Psoas muscle (tissue), 8 donors: Measurements from ENCODE around the gene SIPA1. TPM values are rescaled to one million over a fixed set of nuclear protein-coding genes. Genes with fewer than 3 reads are reported as not detected.

Experiments
- ATAC-seq, 4 donors: fragments of 200-7000 bp; cut with Tn5 transposase; one replicate each; pipeline ENCODE4 v1.9.1; 2020; ENCODE audit warnings: moderate library complexity in 3 of 4, mild to moderate bottlenecking in 2 of 4
- DNase-seq, 2 donors: peaks; one replicate each; pipeline ENCODE4 v3.0.0-alpha.2; 2020
- H3K27ac ChIP-seq: fragments of 200-600 bp; one replicate; pipeline ENCODE4 v1.8.0; 2022
- H3K27me3 ChIP-seq, 3 donors: fragments of 200-600 bp in 1 of 3; one replicate each; pipeline versions ENCODE4 v1.6.1 to v1.8.0; 2013 to 2022; ENCODE audit warnings: low read length in 2 of 3, mild to moderate bottlenecking in 2 of 3, moderate library complexity in 1 of 3; ENCODE audit not compliant: insufficient read depth in 3 of 3
- H3K36me3 ChIP-seq, 2 donors: fragments of 200-600 bp in 1 of 2; one replicate each; pipeline versions ENCODE4 v1.6.1 to v1.8.0; 2013 to 2022; ENCODE audit warnings: low read depth in 1 of 2, mild to moderate bottlenecking in 1 of 2, moderate library complexity in 1 of 2; ENCODE audit not compliant: insufficient read depth in 1 of 2
- H3K4me1 ChIP-seq: fragments of 200-600 bp; one replicate; pipeline ENCODE4 v1.8.0; 2022
- H3K4me3 ChIP-seq: fragments of 200-600 bp; one replicate; pipeline ENCODE4 v1.8.0; 2022; ENCODE audit warnings: mild to moderate bottlenecking
- H3K9me3 ChIP-seq: fragments of 200-600 bp; one replicate; pipeline ENCODE4 v1.8.0; 2022
- WGBS, 3 donors: extraction: QIAGEN DNeasy Blood & Tissue Kit; methylation state at CpG; one replicate each; pipeline versions ENCODE4 v1.1.6 to v1.1.7; 2013; 5-methylcytosine and 5-hydroxymethylcytosine counted together
- intact Hi-C, 2 donors: fragments of 100-400 bp; cut with DNase I; formaldehyde crosslinking; loops; one replicate each; pipeline versions ENCODE4 v1.11.0 to v1.14.2; 2022
- polyA plus RNA-seq, 3 donors: library from polyadenylated mRNA; stranded (reverse); fragments of 200-250 nt; gene quantifications; one replicate each; pipeline ENCODE4 v1.2.3, GENCODE V29; 2013
- total RNA-seq, 4 donors: library from RNA; stranded (reverse); fragmentation: NEBNext Ultra II Directional in 2 of 4; extraction: Animal tissue kit (Norgen Biotek cat#: 25700) in 2 of 4; gene quantifications; one replicate each; pipeline versions ENCODE4 v1.2.1 to v1.2.4, GENCODE V29; 2021 to 2023
- TF ChIP-seq, protein P1 (sequence below): fragments of 200-600 bp; IDR thresholded peaks from one replicate; pipeline ENCODE4 v1.8.0; 2022; ENCODE audit warnings: antibody characterized with exemption
- donor health status: healthy with polysubstance abuse.
- donor health status: DM: no; HTN: no; CAD: no; lungs with moderate emphysema.
- donor health status: Bipolar disorder and iron deficiency.
- donor health status: healthy.
- donor health status: DM: yes; HTN: yes; CAD: no.
- donor health status: DM: no; HTN: no; CAD: no.
- donor health status: DM: no; HTN: no; CAD: no.
- donor health status: DM: yes; HTN: yes; CAD: no.

Gene SIPA1
- total and polyA plus RNA-seq, 7 donors = 7.9 to 17.4 (median 12.3) TPM

DNA sequence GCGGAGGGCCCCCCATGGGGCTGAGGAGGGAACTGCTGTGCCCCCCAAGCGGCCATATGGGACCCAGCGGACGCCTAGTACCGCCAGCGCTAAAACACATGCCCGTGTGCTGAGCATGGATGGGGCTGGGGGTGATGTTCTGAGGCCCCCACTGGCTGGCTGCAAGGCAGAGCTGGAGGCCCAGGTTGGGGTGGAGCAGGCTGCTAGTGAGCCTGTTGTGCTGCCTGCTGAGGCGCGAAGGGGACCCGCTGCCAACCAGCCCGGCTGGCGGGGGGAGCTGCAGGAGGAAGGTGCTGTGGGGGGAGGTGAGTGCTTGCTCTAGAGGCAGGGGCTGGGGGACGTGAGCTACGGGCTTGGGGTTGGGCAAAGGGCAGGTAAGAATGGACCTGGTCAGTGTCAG, 19.1 kb upstream of the SIPA1 start:
- no peaks in the 10 kb centered on the region for H3K9me3 ChIP-seq
- peaks cover 0 to 69% of the 10 kb centered on the region in 2 donors for H3K36me3 ChIP-seq
- DNase-seq (no peak), ATAC-seq (no peak)
- WGBS, 3 donors = 89 to 93% (median 91%) methylated on average over 13 to 14 of the region's 14 CpGs
- no peaks in the 10 kb centered on the region for H3K27me3 ChIP-seq
- H3K27ac ChIP-seq = no peak overlapping the region
- intact Hi-C loops = loop anchor here in 1 of 2 donors (5.0 kb wide), 1 partner anchor 94 kb away; the partner anchor contains the start of gene KAT5
- TF ChIP-seq, protein P1, sequence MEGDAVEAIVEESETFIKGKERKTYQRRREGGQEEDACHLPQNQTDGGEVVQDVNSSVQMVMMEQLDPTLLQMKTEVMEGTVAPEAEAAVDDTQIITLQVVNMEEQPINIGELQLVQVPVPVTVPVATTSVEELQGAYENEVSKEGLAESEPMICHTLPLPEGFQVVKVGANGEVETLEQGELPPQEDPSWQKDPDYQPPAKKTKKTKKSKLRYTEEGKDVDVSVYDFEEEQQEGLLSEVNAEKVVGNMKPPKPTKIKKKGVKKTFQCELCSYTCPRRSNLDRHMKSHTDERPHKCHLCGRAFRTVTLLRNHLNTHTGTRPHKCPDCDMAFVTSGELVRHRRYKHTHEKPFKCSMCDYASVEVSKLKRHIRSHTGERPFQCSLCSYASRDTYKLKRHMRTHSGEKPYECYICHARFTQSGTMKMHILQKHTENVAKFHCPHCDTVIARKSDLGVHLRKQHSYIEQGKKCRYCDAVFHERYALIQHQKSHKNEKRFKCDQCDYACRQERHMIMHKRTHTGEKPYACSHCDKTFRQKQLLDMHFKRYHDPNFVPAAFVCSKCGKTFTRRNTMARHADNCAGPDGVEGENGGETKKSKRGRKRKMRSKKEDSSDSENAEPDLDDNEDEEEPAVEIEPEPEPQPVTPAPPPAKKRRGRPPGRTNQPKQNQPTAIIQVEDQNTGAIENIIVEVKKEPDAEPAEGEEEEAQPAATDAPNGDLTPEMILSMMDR = no peak
- H3K4me3 ChIP-seq = no peak overlapping the region
- H3K4me1 ChIP-seq = peaks cover 15% of the 10 kb centered on the region

GRCh38 chr11:65619281-65619928, 18.5 kb upstream of the SIPA1 start:
- no peaks in the 10 kb centered on the region for H3K27me3 ChIP-seq
- no peak for ATAC-seq
- no peak for DNase-seq
- H3K9me3 ChIP-seq = no peaks in the 10 kb centered on the region
- TF ChIP-seq, protein P1 = no peak
- WGBS, 3 donors = 87 to 91% (median 91%) methylated on average over 29 of the region's 29 CpGs
- peaks cover 0 to 75% of the 10 kb centered on the region in 2 donors for H3K36me3 ChIP-seq
- intact Hi-C loops = loop anchor here in 1 of 2 donors (5.0 kb wide), 1 partner anchor 93 kb away; the partner anchor contains the start of gene KAT5
- peaks cover 15% of the 10 kb centered on the region for H3K4me1 ChIP-seq
- H3K27ac ChIP-seq = no peak overlapping the region
- no peak overlapping the region for H3K4me3 ChIP-seq

GRCh38 chr11:65620666-65621065, 17.2 kb upstream of the SIPA1 start:
- TF ChIP-seq, protein P1 = no peak
- Histone ChIP-seq H3K4me1 (peaks cover 15% of the 10 kb centered on the region), H3K36me3 (peaks cover 0 to 88% of the 10 kb centered on the region in 2 donors), H3K4me3 (no peak overlapping the region), H3K27ac (no peak overlapping the region), H3K27me3 (no peaks in the 10 kb centered on the region), H3K9me3 (no peaks in the 10 kb centered on the region)
- ATAC-seq (no peak), DNase-seq (no peak)
- 90 to 95% (median 90%) methylated on average over 19 of the region's 19 CpGs for WGBS, 3 donors
- intact Hi-C loops = no loop called here

DNA sequence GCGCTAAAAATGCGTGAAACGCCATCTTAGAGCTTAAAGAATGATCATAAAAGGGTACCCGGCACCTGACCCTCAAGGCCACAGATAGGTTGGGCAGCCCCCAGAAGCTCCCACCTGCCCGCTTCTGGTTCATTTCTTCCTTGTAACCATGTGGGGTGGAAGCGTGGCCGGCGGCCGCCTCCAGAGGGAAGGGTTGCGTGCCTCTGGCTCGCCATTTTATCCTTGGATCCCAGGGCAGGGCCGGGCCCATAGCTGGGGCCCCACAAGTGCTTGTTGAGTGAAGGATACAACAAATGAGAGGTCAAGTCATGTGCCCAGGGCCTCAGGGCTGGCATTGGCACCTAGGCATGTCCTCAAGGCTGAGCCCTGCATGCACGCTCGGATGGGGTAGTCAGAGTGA, 16.4 kb upstream of the SIPA1 start:
- ATAC-seq = no peak
- 88 to 95% (median 91%) methylated on average over 14 of the region's 14 CpGs for WGBS, 3 donors
- Histone ChIP-seq H3K4me1 (peaks cover 13% of the 10 kb centered on the region), H3K27ac (no peak overlapping the region), H3K27me3 (no peaks in the 10 kb centered on the region), H3K36me3 (peaks cover 0 to 96% of the 10 kb centered on the region in 2 donors), H3K4me3 (no peak overlapping the region), H3K9me3 (no peaks in the 10 kb centered on the region)
- intact Hi-C loops = no loop called here
- no peak for DNase-seq
- TF ChIP-seq, protein P1 = no peak

DNA sequence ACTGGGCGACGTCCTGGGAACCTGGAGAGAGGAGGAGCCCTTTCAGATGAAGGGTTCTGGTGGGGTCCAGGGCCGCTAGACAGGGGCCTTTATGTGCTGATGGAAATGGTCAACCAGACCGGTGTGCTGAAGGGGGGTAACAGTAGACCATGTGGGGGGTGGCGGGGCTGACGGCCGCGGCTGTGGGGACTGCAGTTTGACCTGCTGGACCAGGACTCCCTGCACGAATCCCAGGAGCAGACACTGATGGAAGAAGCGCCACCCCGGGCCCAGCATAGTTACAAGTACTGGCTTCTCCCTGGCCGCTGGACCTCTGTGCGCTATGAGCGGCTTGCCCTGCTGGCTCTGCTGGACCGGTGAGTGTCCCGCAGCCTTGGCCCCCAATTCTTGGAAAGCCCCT, 15.9 kb upstream of the SIPA1 start:
- no peaks in the 10 kb centered on the region for H3K9me3 ChIP-seq
- no peaks in the 10 kb centered on the region for H3K27me3 ChIP-seq
- DNase-seq = no peak
- intact Hi-C loops = no loop called here
- TF ChIP-seq, protein P1 = no peak
- peaks cover 0 to 100% of the 10 kb centered on the region in 2 donors for H3K36me3 ChIP-seq
- no peak for ATAC-seq
- H3K4me3 ChIP-seq = no peak overlapping the region
- WGBS, 3 donors = 91% methylated on average over 16 of the region's 16 CpGs
- H3K4me1 ChIP-seq = peaks cover 7% of the 10 kb centered on the region
- H3K27ac ChIP-seq = no peak overlapping the region
